Measurements from ENCODE around the gene ZNG1C. TPM values are rescaled to one million over a fixed set of nuclear protein-coding genes. Genes with fewer than 3 reads are reported as not detected.
"Not testable (repeated sequence)": the region's sequence is repeated elsewhere in the genome, so short reads cannot be mapped to it uniquely, and the experiment has no call there.

The ZNG1C gene
- total and polyA plus RNA-seq, 12 donors = 4.9 to 59.1 (median 21.6) TPM

DNA sequence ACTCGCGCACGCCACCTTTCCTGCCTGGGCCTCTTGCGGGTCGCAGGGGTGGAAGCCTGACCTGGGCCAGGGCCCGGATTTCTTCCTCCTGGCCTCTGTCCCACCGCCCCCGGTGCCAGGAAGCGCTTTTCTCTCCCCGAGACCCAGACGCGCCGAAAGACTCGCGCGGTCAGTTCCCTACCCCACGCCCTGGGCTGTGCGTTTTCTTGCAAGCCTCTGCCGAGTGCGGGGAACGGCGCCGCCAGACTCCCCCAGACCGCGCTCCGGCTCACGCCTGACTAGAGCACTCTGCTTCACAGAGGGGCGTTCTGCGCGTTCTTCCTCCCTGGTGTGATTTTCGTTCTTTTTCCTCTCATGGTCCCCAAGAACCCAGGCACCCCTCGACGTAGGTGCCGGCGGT lies 65.3 kb downstream of the ZNG1C start:
- H3K27me3 ChIP-seq; H3K9me3 ChIP-seq (replicated peaks in 1 of 3); intact Hi-C loops (cut with DNase I); DNase-seq; H3K36me3 ChIP-seq (replicated peaks in 1 of 2); H3K4me1 ChIP-seq (replicated peaks in 1 of 2); H3K4me3 ChIP-seq; H3K27ac ChIP-seq: not testable (repeated sequence)
- 20 to 38% (median 24%) methylated on average over 10 to 16 of the region's 35 CpGs for WGBS, 4 donors

DNA sequence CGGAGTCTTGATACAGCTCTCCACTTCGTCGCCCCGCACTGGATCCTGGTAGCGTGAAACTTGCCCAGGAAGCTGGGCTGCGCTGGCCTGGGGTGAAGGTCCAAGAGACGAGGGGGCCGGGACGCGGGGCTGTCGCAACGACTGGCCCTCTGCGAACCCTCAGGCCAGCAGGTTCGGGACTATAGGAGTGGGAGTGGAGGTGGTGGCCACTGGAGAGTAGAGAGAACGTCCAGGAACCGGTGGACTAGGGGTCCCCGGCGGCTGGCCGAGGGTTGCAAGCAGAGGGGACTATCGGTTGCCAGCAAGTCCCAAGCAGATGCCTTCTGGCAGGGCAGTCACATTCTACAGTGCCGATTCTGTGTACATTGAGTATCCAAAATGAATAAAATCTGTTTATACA lies 65.9 kb downstream of the ZNG1C start:
- H3K27me3 ChIP-seq; H3K4me3 ChIP-seq; H3K27ac ChIP-seq; H3K9me3 ChIP-seq (replicated peaks in 1 of 3); intact Hi-C loops (cut with DNase I); H3K4me1 ChIP-seq (replicated peaks in 1 of 2); DNase-seq; H3K36me3 ChIP-seq (replicated peaks in 1 of 2): not testable (repeated sequence)
- 17 to 30% (median 18%) methylated on average over 8 to 18 of the region's 21 CpGs for WGBS, 4 donors

DNA sequence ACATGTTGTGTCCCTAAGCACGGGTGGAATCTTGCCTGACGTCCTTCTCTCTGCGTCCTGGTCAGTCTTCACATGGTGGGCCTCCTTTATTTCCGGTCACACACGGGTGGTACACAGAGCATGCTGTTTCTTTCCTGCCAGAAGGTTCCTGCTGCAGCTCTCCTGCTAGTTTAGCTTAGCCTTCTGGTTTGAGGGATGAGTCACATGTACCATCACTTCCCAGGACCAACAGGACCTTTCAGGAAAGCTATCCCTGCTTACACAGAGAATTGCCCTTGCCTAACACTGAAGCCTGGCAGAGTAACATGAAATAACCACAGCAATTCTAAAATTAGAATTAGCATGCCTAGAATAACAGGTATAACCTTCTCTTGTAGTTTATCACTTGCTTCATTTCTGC lies 69.4 kb downstream of the ZNG1C start:
- DNase-seq; H3K36me3 ChIP-seq (replicated peaks in 1 of 2); H3K4me1 ChIP-seq (replicated peaks in 1 of 2); H3K27me3 ChIP-seq; H3K4me3 ChIP-seq; H3K9me3 ChIP-seq (replicated peaks in 1 of 3); H3K27ac ChIP-seq; intact Hi-C loops (cut with DNase I): not testable (repeated sequence)
- WGBS, 4 donors = no CpG with 5 or more reads among the region's 5 CpGs

DNA sequence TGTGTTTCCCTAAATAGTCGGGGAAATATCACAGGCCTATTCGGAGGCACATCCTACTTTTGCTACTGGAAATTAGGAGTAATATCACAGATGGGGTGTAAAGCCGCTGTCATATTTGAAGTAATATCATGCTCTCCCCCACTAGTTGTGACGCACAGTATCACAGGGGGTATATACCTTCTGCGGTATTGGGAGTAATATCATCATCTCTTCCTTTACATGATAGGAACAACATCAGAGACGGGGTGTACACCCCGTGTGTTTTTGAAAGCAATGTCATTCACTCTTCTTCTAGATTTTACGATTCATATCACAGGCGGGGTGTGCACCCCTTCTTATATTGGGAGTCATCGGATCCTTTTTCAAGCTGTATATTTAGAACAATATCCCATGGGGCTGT lies 76.4 kb downstream of the ZNG1C start:
- DNase-seq; H3K4me1 ChIP-seq (replicated peaks in 1 of 2); H3K9me3 ChIP-seq (replicated peaks in 1 of 3); H3K27ac ChIP-seq; H3K27me3 ChIP-seq; H3K36me3 ChIP-seq (replicated peaks in 1 of 2); H3K4me3 ChIP-seq; intact Hi-C loops (cut with DNase I): not testable (repeated sequence)
- WGBS, 4 donors = 68 to 80% (median 69%) methylated on average over 9 to 10 of the region's 10 CpGs

DNA sequence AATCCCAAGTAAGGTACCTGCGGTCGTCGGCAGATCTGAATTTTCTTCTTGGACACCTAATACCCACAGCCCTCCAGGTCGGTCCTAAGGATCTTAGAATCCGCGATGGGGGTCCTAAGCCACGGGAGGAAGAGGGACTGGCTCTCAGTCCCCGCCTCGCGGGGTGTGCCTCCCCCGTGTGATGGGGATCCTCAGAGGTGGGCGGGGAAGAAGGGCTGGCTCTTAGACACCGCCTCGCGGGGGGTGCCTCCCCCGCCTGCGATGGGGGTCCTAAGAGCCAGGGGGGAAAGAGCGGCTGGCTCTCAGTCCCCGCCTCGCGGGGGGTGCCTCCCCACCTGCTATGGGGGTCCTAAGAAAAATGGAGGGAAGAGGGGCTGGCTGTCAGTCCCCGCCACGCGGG lies 82.0 kb downstream of the ZNG1C start:
- H3K9me3 ChIP-seq (replicated peaks in 1 of 3); H3K4me1 ChIP-seq (replicated peaks in 1 of 2); H3K27me3 ChIP-seq; H3K4me3 ChIP-seq; intact Hi-C loops (cut with DNase I); DNase-seq; H3K27ac ChIP-seq; H3K36me3 ChIP-seq (replicated peaks in 1 of 2): not testable (repeated sequence)
- WGBS, 4 donors = 31 to 33% methylated on average over 13 of the region's 24 CpGs; no CpG with 5 or more reads in 2 of the 4 donors

DNA sequence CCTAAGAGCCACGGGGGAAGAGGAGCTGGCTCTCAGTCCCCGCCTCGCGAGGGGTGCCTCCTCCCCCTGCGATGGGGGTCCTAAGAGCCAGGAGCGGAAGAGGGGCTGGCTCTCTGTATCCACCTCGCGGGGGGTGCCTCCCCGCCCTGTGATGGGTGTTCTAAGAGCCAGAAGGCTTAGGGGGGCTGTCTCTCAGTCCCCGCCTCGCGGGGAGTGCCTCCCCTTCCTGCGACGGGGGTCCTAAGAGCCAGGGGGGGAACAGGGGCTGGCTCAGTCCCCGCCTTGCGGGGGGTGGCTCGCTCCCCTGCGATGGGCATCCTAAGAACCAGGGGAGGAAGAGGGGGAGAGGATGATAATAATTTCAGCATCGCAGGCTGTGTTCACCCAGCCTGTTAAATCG lies 82.7 kb downstream of the ZNG1C start:
- H3K36me3 ChIP-seq (replicated peaks in 1 of 2); H3K9me3 ChIP-seq (replicated peaks in 1 of 3); H3K27me3 ChIP-seq; intact Hi-C loops (cut with DNase I); DNase-seq; H3K4me1 ChIP-seq (replicated peaks in 1 of 2); H3K27ac ChIP-seq; H3K4me3 ChIP-seq: not testable (repeated sequence)
- WGBS, 4 donors = 10 to 12% methylated on average over 2 to 6 of the region's 20 CpGs; no CpG with 5 or more reads in 2 of the 4 donors

DNA sequence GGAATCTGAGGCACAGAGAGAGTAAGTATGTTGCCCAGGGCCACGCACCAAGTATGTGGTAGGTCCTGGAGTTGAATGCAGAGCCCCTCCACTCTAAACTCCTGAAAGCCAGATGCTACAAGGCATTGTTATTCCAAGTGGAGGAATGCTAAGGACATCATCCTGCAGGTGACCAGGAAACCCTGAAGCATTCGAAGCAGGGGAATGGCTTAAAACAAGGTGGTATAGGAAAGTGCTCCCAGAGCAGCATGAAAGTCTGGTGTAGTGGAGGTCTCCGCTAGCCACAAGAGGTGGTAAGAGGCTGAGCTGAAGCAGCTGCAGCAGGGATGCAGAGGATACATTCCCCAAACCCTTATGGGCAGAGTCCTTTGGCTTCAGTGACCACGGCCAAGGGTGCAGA lies 87.3 kb downstream of the ZNG1C start:
- H3K36me3 ChIP-seq (replicated peaks in 1 of 2); H3K27me3 ChIP-seq; H3K4me3 ChIP-seq; intact Hi-C loops (cut with DNase I); H3K9me3 ChIP-seq (replicated peaks in 1 of 3); H3K4me1 ChIP-seq (replicated peaks in 1 of 2); H3K27ac ChIP-seq; DNase-seq: not testable (repeated sequence)
- 68 to 74% (median 69%) methylated on average over 2 of the region's 4 CpGs for WGBS, 4 donors

DNA sequence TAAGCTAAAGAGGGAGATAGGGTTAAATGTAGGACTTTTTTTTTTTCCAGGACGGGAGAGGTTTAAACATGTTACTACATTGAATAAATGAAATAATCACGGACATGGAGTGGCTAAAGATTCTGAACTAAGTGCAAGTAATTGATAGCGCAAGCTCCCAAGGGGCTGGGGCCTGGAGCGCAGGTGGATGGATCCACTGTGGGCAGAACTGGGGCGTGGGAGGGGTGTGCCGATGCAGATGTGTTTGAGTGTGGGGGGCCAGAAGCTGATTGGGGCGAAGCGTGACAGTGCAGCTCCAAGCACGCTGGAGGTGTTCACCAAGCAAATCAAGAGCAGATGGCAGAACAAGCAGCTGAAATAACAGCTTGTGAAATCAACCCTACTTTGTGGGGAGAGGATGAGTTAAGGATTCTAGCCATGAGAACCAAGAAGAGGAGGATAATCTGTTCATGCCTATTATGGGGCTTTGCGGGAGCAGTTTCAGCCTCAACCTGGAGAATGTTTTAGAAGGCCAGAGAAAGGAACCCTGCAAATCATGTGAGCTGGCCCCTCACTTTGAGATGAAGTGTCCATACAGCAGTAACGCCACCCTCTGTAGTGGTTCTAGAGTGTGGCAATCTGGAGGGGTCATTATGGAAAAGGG lies 88.9 kb downstream of the ZNG1C start:
- H3K27ac ChIP-seq; H3K4me1 ChIP-seq (replicated peaks in 1 of 2); H3K9me3 ChIP-seq (replicated peaks in 1 of 3); intact Hi-C loops (cut with DNase I); DNase-seq; H3K36me3 ChIP-seq (replicated peaks in 1 of 2); H3K4me3 ChIP-seq; H3K27me3 ChIP-seq: not testable (repeated sequence)
- WGBS, 4 donors = 86 to 89% (median 86%) methylated on average over 7 to 8 of the region's 11 CpGs

DNA sequence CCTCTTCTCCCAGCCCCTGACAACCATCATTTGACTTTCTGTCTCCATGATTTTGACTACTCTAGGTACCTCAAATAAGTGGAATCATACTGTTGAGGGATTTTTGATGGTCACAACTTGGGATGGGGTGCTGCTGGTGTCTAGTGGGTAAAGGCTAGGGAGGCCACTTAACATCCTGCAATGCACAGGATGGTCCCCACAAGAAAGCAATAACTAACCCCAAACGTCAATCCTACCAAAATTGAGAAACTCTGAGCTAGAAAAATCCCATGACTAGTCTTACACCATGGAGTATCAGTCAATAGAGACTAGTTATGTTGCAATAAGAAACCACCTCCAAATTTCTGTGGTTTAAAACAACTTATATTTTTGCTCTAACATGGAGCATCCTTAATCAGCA lies 90.3 kb downstream of the ZNG1C start:
- DNase-seq; H3K27ac ChIP-seq; H3K9me3 ChIP-seq (replicated peaks in 1 of 3); intact Hi-C loops (cut with DNase I); H3K27me3 ChIP-seq; H3K4me3 ChIP-seq; H3K36me3 ChIP-seq (replicated peaks in 1 of 2); H3K4me1 ChIP-seq (replicated peaks in 1 of 2): not testable (repeated sequence)
- 63 to 83% (median 72%) methylated on average over 1 of the region's 1 CpG for WGBS, 4 donors

DNA sequence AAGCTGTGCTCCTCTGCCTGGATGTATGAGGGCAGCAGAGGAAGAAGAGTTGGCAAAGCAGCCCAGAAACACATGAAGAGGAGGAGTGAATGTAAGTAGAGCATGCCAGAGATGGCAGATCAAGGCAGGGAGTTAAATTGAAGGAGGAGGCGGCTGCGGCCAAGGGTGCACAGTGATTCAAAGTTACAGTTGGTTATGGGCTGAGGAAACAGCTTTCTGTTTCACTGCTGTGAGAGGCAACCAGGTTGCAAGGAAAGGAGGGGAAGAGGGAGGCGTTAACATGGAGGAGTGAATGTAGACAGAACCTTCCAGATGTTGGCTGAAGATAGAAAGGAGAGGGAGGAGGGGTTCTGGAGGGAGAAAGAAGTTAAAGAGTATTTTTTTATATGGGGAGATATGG lies 94.2 kb downstream of the ZNG1C start:
- DNase-seq; intact Hi-C loops (cut with DNase I); H3K27me3 ChIP-seq; H3K9me3 ChIP-seq (replicated peaks in 1 of 3); H3K4me1 ChIP-seq (replicated peaks in 1 of 2); H3K36me3 ChIP-seq (replicated peaks in 1 of 2); H3K27ac ChIP-seq; H3K4me3 ChIP-seq: not testable (repeated sequence)
- 78 to 93% (median 90%) methylated on average over 2 to 3 of the region's 3 CpGs; no CpG with 5 or more reads in 1 of the 4 donors for WGBS, 4 donors

DNA sequence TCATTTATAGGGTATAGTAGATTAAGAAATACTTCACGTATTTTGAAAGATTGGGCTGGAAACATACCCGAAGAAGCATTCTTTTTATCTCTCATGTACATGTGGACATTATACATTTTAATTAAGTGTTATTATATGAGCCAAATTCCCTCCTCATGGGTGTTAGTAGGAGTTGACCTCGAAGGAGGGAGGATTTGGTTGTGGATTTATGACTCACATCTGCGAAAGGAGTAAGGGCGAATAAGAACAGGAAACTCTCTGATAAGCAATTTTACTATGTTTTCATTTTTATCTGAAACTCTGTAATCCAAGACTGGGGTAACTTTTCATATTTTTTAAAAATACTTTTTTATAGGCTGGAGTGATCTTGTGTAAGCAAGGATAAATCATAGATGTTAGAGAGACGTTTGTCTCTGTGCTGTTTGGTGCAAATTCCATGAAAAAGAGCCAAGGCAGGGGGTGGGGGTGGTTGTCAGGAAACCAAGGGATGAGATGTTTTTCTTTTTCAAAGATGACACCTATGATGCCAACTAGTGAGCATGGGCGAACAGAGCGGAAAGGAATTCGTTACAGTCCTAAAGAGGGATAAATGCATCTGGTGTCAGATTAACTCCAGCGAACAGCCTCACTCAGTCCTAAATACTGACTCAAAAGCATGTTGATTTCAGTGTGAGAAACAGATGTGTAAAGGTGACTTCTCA lies 95.0 kb downstream of the ZNG1C start:
- H3K4me3 ChIP-seq; H3K9me3 ChIP-seq (replicated peaks in 1 of 3); DNase-seq; H3K27me3 ChIP-seq; H3K36me3 ChIP-seq (replicated peaks in 1 of 2); H3K27ac ChIP-seq; intact Hi-C loops (cut with DNase I); H3K4me1 ChIP-seq (replicated peaks in 1 of 2): not testable (repeated sequence)
- WGBS, 4 donors = 8 to 24% (median 17%) methylated on average over 1 to 5 of the region's 10 CpGs
